HepG2 (cell line): ENCODE results near the gene OR1F1. TPM values are rescaled to one million over a fixed set of nuclear protein-coding genes. Genes with fewer than 3 reads are reported as not detected.

Experiments
- AGO2 ChIP-seq: fragments of 200-400 bp; formaldehyde crosslinking; optimal IDR thresholded peaks from 2 replicates; pipeline ENCODE3; 2017; ENCODE audit warnings: mild to moderate bottlenecking, low read depth, low read length, moderate library complexity
- BORCS8-MEF2B ChIP-seq: sonication (generic); formaldehyde crosslinking; IDR thresholded peaks from 2 replicates; pipeline ENCODE4 v1.8.0; 2022; ENCODE audit warnings: mild to moderate bottlenecking, missing genetic modification reagents
- DRAP1 ChIP-seq: IDR thresholded peaks from 2 replicates; pipeline ENCODE4 v1.6.1; 2016; ENCODE audit warnings: missing genetic modification reagents, missing compliant biosample characterization
- GFI1 ChIP-seq: sonication (generic); formaldehyde crosslinking; IDR thresholded peaks from 2 replicates; pipeline ENCODE4 v1.5.0; 2020; ENCODE audit warnings: missing genetic modification reagents, mild to moderate bottlenecking, borderline replicate concordance
- KIAA2018 ChIP-seq: sonication (generic); formaldehyde crosslinking; IDR thresholded peaks from 2 replicates; pipeline ENCODE4 v1.5.0; 2020; ENCODE audit warnings: mild to moderate bottlenecking, missing genetic modification reagents, borderline replicate concordance
- NBN ChIP-seq: fragments of 450-650 bp; conservative IDR thresholded peaks from 2 replicates; pipeline ENCODE4 v1.6.1; 2017
- PAWR ChIP-seq: sonication (generic); formaldehyde crosslinking; IDR thresholded peaks from 2 replicates; pipeline ENCODE4 v1.4.0; 2020; ENCODE audit warnings: missing genetic modification reagents, mild to moderate bottlenecking, borderline replicate concordance
- RBM39 ChIP-seq: fragments of 200-400 bp; formaldehyde crosslinking; IDR thresholded peaks from one replicate; pipeline ENCODE4 v1.6.1; 2018; ENCODE audit warnings: antibody characterized with exemption, mild to moderate bottlenecking, low read depth, low read length; ENCODE audit not compliant: poor library complexity, severe bottlenecking
- SMC3 ChIP-seq: IDR thresholded peaks from 2 replicates; pipeline ENCODE4 v1.6.1; 2011; ENCODE audit warnings: low read length, improper control_type of control experiment
- TFE3 ChIP-seq: IDR thresholded peaks from 2 replicates; pipeline ENCODE4 v1.6.1; 2016
- TSC22D2 ChIP-seq: sonication (generic); formaldehyde crosslinking; IDR thresholded peaks from 2 replicates; pipeline ENCODE4 v1.5.1; 2020; ENCODE audit warnings: missing genetic modification reagents, mild to moderate bottlenecking, borderline replicate concordance
- ZNF326 ChIP-seq: sonication (generic); formaldehyde crosslinking; IDR thresholded peaks from 2 replicates; pipeline ENCODE4 v1.4.0; 2020; ENCODE audit warnings: missing genetic modification reagents, borderline replicate concordance
- ZNF432 ChIP-seq: sonication (generic); formaldehyde crosslinking; IDR thresholded peaks from 2 replicates; pipeline ENCODE4 v1.5.0; 2020; ENCODE audit warnings: missing genetic modification reagents, mild to moderate bottlenecking, borderline replicate concordance
- ZNF776 ChIP-seq: sonication (generic); formaldehyde crosslinking; IDR thresholded peaks from 2 replicates; pipeline ENCODE4 v1.4.0; 2020; ENCODE audit warnings: mild to moderate bottlenecking, missing genetic modification reagents
- ZNF788 ChIP-seq: sonication (generic); formaldehyde crosslinking; IDR thresholded peaks from 2 replicates; pipeline ENCODE4 v1.5.0; 2020; ENCODE audit warnings: mild to moderate bottlenecking, missing genetic modification reagents, borderline replicate concordance
- ZUFSP ChIP-seq: sonication (generic); formaldehyde crosslinking; IDR thresholded peaks from 2 replicates; pipeline ENCODE4 v1.9.0; 2021; ENCODE audit warnings: missing genetic modification reagents, mild to moderate bottlenecking, borderline replicate concordance
- polyA plus RNA-seq, 8 experiments: library from polyadenylated mRNA; depleted of rRNA in 3 of 8; stranded (reverse) in 7 of 8; unstranded in 1 of 8; fragments of >200 nt; fragmentation: Illumina TruSeq in 4 of 8; extraction: Trizol in 4 of 8; gene quantifications; 2 replicates each; pipeline versions ENCODE4 v1.2.1 to v1.2.3, GENCODE V29; 2011 to 2016; ENCODE audit warnings: low read depth in 4 of 8, missing spikeins in 1 of 8, mixed read lengths in 1 of 8; ENCODE audit not compliant: insufficient read depth in 1 of 8
- total RNA-seq, 5 experiments: library from RNA; depleted of rRNA; stranded (reverse); fragments of >200 nt; fragmentation: Illumina TruSeq; extraction: Trizol; gene quantifications; 2 replicates each; pipeline ENCODE4 v1.2.3, GENCODE V29; 2016; ENCODE audit warnings: low read depth in 1 of 5

The OR1F1 gene
- total and polyA plus RNA-seq, 2 of the 13 experiments (the other 11 are each of a cell fraction or from before 2014, with no cell fraction given): 0.90 TPM; not detected in 1

- TF ChIP-seq BORCS8-MEF2B (CRISPR knock-in tag) (no peak; the same call in 1 of the 2 replicates), ZUFSP (CRISPR knock-in tag) (no peak), TSC22D2 (CRISPR knock-in tag) (peak; percentile 64; the same call in 1 of the 2 replicates), DRAP1 (CRISPR knock-in tag) (peak; percentile 79), ZNF776 (no peak; the same call in 1 of the 2 replicates), SMC3 (no peak), ZNF326 (no peak), GFI1 (CRISPR knock-in tag) (0 out of 2 replicates have a peak, but pooled peaks have one; percentile 8), KIAA2018 (CRISPR knock-in tag) (peak; percentile 80; the same call in 1 of the 2 replicates), PAWR (CRISPR knock-in tag) (no peak; the same call in 1 of the 2 replicates), ZNF432 (CRISPR knock-in tag) (no peak), AGO2 (peak; percentile 58), RBM39 (no peak), ZNF788 (CRISPR knock-in tag) (peak; percentile 75; the same call in 1 of the 2 replicates), NBN (no peak), TFE3 (CRISPR knock-in tag) (0 out of 2 replicates have a peak, but pooled peaks have one; percentile 34)
These were observed 47.0 kb downstream of the OR1F1 start, which contains the start of gene ZNF200 (continued) for GRCh38 chr16:3234857-3235561.
